Measurements from ENCODE around the gene SDHAF2. TPM values are rescaled to one million over a fixed set of nuclear protein-coding genes. Genes with fewer than 3 reads are reported as not detected.
"Not testable (repeated sequence)": the region's sequence is repeated elsewhere in the genome, so short reads cannot be mapped to it uniquely, and the experiment has no call there.

Gene SDHAF2
- total RNA-seq: 38.1 and 68.8 TPM in 2 replicates

GRCh38 chr11:61429691-61430582 is at the start of gene SDHAF2, which contains the start of gene CPSF7:
SDHAF2 (plus strand) TSS chr11:61430124; CDS start chr11:61430147, 23 bp downstream.
CPSF7 (minus strand) TSS chr11:61429975; CDS start chr11:61429235, 740 bp downstream.
- DNase-seq (ENCODE audit: low read depth in 2 of 2): peak; percentile 97 to 98

- no peak for DNase-seq (ENCODE audit: low read depth in 2 of 2)
Measured at GRCh38 chr11:61380884-61381283, 49.0 kb upstream of the SDHAF2 start.

GRCh38 chr11:61383859-61384258 is 46.1 kb upstream of the SDHAF2 start:
- not testable (repeated sequence) for DNase-seq (ENCODE audit: low read depth in 2 of 2)

- DNase-seq (ENCODE audit: low read depth in 2 of 2): peak; percentile 24 to 32
Measured at GRCh38 chr11:61384271-61385242, 45.4 kb upstream of the SDHAF2 start.

GRCh38 chr11:61390161-61390560 is 39.8 kb upstream of the SDHAF2 start:
- DNase-seq (ENCODE audit: low read depth in 2 of 2): no peak

GRCh38 chr11:61392981-61393595 is 36.8 kb upstream of the SDHAF2 start:
- peak in 1 of 2 donors; percentile 22 for DNase-seq (ENCODE audit: low read depth in 2 of 2)

GRCh38 chr11:61401173-61401572 is 28.8 kb upstream of the SDHAF2 start:
- DNase-seq (ENCODE audit: low read depth in 2 of 2): no peak

GRCh38 chr11:61401573-61401972 is 28.4 kb upstream of the SDHAF2 start:
- no peak for DNase-seq (ENCODE audit: low read depth in 2 of 2)

GRCh38 chr11:61403658-61404057 is 26.3 kb upstream of the SDHAF2 start:
- DNase-seq (ENCODE audit: low read depth in 2 of 2): no peak

- DNase-seq (ENCODE audit: low read depth in 2 of 2): no peak
Measured at GRCh38 chr11:61404103-61404502, 25.8 kb upstream of the SDHAF2 start.

- DNase-seq (ENCODE audit: low read depth in 2 of 2): no peak
Measured at GRCh38 chr11:61404641-61405040, 25.3 kb upstream of the SDHAF2 start.

GRCh38 chr11:61406067-61406466 is 23.9 kb upstream of the SDHAF2 start:
- no peak for DNase-seq (ENCODE audit: low read depth in 2 of 2)

- no peak for DNase-seq (ENCODE audit: low read depth in 2 of 2)
Measured at GRCh38 chr11:61406991-61407728, 22.8 kb upstream of the SDHAF2 start.

GRCh38 chr11:61411589-61411988 is 18.3 kb upstream of the SDHAF2 start:
- DNase-seq (ENCODE audit: low read depth in 2 of 2): no peak

- DNase-seq (ENCODE audit: low read depth in 2 of 2): no peak
Measured at GRCh38 chr11:61413496-61413895, 16.4 kb upstream of the SDHAF2 start.

GRCh38 chr11:61414547-61414946 is 15.4 kb upstream of the SDHAF2 start:
- DNase-seq (ENCODE audit: low read depth in 2 of 2): no peak

- no peak for DNase-seq (ENCODE audit: low read depth in 2 of 2)
Measured at GRCh38 chr11:61415381-61415780, 14.5 kb upstream of the SDHAF2 start.

GRCh38 chr11:61416941-61417340 is 13.0 kb upstream of the SDHAF2 start:
- DNase-seq (ENCODE audit: low read depth in 2 of 2): no peak

- peak; percentile 16 to 32 for DNase-seq (ENCODE audit: low read depth in 2 of 2)
Measured at GRCh38 chr11:61417670-61418069, 12.3 kb upstream of the SDHAF2 start.

- no peak for DNase-seq (ENCODE audit: low read depth in 2 of 2)
Measured at GRCh38 chr11:61418136-61418535, 11.8 kb upstream of the SDHAF2 start.

- no peak for DNase-seq (ENCODE audit: low read depth in 2 of 2)
Measured at GRCh38 chr11:61422226-61422625, 7.7 kb upstream of the SDHAF2 start.
